Suprapubic skin (tissue), 4 donors: Measurements from ENCODE around the gene LRRC4C. TPM values are rescaled to one million over a fixed set of nuclear protein-coding genes. Genes with fewer than 3 reads are reported as not detected.
"Not testable (repeated sequence)": the region's sequence is repeated elsewhere in the genome, so short reads cannot be mapped to it uniquely, and the experiment has no call there.

ENCODE experiments used
- DNase-seq, 2 donors: peaks; one replicate each; pipeline ENCODE4 v3.0.0-alpha.2; 2019; ENCODE audit warnings: low spot score in 2 of 2
- H3K27ac ChIP-seq: fragments of 200-600 bp; sonication (generic); one replicate; pipeline ENCODE4 v1.5.1; 2019
- H3K27me3 ChIP-seq: fragments of 200-600 bp; sonication (generic); one replicate; pipeline ENCODE4 v1.5.1; 2019
- H3K36me3 ChIP-seq: fragments of 200-600 bp; sonication (generic); one replicate; pipeline ENCODE4 v1.5.1; 2019
- H3K4me1 ChIP-seq: fragments of 200-600 bp; sonication (generic); one replicate; pipeline ENCODE4 v1.5.1; 2019
- H3K4me3 ChIP-seq: fragments of 200-600 bp; sonication (generic); one replicate; pipeline ENCODE4 v1.5.1; 2019; ENCODE audit warnings: mild to moderate bottlenecking
- H3K9me3 ChIP-seq: fragments of 200-600 bp; sonication (generic); one replicate; pipeline ENCODE4 v1.5.1; 2019
- EP300 ChIP-seq: sonication (generic); formaldehyde crosslinking; IDR thresholded peaks from one replicate; pipeline ENCODE4 v1.6.1; 2017; ENCODE audit warnings: antibody characterized with exemption
- POLR2A ChIP-seq, 2 donors: fragments of 450-650 bp; IDR thresholded peaks; one replicate each; pipeline ENCODE4 v1.6.1; 2017; ENCODE audit warnings: antibody characterized with exemption in 2 of 2, mild to moderate bottlenecking in 2 of 2, moderate library complexity in 2 of 2
- POLR2AphosphoS5 ChIP-seq, 3 donors: sonication (generic); formaldehyde crosslinking; IDR thresholded peaks; one replicate each; pipeline ENCODE4 v1.6.1; 2017; ENCODE audit warnings: antibody characterized with exemption in 3 of 3
- WGBS: methylation state at CpG from one replicate; pipeline ENCODE4 v1.1.5; 2018; 5-methylcytosine and 5-hydroxymethylcytosine counted together
- total RNA-seq, 4 donors: library from RNA; depleted of rRNA; stranded (reverse); fragments of >200 nt; gene quantifications; one replicate each; pipeline ENCODE4 v1.1.0, GENCODE V29; 2016
- TF ChIP-seq, protein P1 (sequence below), 2 donors: fragments of 200-600 bp in 1 of 2; fragments of 450-650 bp in 1 of 2; sonication (generic) in 1 of 2; IDR thresholded peaks; one replicate each; pipeline ENCODE4 v1.5.1; 2016 to 2019; ENCODE audit warnings: antibody characterized with exemption in 2 of 2, mild to moderate bottlenecking in 1 of 2, moderate library complexity in 1 of 2

Gene LRRC4C
- total RNA-seq, 4 donors from 2014 or later = 0.19 to 1.1 (median 0.60) TPM; not detected in 1

DNA sequence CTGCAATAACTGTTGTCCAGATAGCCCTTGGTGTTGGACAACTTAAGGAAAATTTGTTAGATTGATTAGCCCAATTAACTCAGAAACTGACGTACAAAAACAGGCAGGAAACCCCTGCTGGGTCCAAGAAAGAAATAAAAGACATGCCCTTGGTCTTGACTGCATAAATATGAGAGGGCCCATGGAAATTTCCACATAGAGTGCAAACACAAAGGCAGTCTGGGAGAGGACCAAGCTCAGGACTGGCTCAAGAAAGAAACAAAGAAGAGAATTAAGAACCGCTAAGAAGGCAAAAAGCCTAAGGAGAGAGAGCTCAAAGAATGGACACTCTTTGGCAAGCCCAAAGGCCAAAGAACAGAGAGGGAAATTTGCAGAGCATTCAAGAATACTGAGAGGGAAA is 1243.9 kb downstream of the LRRC4C start:
- Histone ChIP-seq H3K27me3 (no peaks in the 10 kb centered on the region), H3K4me1 (no peaks in the 10 kb centered on the region), H3K27ac (no peak overlapping the region), H3K36me3 (no peaks in the 10 kb centered on the region), H3K9me3 (no peaks in the 10 kb centered on the region), H3K4me3 (no peak overlapping the region)
- no peak for DNase-seq
- TF ChIP-seq POLR2A (IDR thresholded peaks at IDR 0.05) (no peak), POLR2AphosphoS5 (IDR thresholded peaks at IDR 0.05) (no peak), EP300 (no peak)
- TF ChIP-seq, protein P1, sequence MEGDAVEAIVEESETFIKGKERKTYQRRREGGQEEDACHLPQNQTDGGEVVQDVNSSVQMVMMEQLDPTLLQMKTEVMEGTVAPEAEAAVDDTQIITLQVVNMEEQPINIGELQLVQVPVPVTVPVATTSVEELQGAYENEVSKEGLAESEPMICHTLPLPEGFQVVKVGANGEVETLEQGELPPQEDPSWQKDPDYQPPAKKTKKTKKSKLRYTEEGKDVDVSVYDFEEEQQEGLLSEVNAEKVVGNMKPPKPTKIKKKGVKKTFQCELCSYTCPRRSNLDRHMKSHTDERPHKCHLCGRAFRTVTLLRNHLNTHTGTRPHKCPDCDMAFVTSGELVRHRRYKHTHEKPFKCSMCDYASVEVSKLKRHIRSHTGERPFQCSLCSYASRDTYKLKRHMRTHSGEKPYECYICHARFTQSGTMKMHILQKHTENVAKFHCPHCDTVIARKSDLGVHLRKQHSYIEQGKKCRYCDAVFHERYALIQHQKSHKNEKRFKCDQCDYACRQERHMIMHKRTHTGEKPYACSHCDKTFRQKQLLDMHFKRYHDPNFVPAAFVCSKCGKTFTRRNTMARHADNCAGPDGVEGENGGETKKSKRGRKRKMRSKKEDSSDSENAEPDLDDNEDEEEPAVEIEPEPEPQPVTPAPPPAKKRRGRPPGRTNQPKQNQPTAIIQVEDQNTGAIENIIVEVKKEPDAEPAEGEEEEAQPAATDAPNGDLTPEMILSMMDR (IDR thresholded peaks at IDR 0.05) = no peak
- WGBS = 63% methylated on average over 2 of the region's 2 CpGs

GRCh38 chr11:40207416-40207815 is 1252.0 kb downstream of the LRRC4C start:
- H3K36me3 ChIP-seq = no peaks in the 10 kb centered on the region
- H3K9me3 ChIP-seq = no peaks in the 10 kb centered on the region
- no peaks in the 10 kb centered on the region for H3K4me1 ChIP-seq
- no peak for TF ChIP-seq POLR2A (IDR thresholded peaks at IDR 0.05)
- TF ChIP-seq, protein P1 (IDR thresholded peaks at IDR 0.05) = no peak
- no peak for TF ChIP-seq EP300
- TF ChIP-seq POLR2AphosphoS5 (IDR thresholded peaks at IDR 0.05) = no peak
- H3K4me3 ChIP-seq = no peak overlapping the region
- no peak overlapping the region for H3K27ac ChIP-seq
- no peak for DNase-seq
- no peaks in the 10 kb centered on the region for H3K27me3 ChIP-seq

- TF ChIP-seq, protein P1 (IDR thresholded peaks at IDR 0.05) = no peak
- TF ChIP-seq POLR2A (IDR thresholded peaks at IDR 0.05) (no peak), POLR2AphosphoS5 (IDR thresholded peaks at IDR 0.05) (no peak), EP300 (no peak)
- no peak for DNase-seq
- Histone ChIP-seq H3K9me3 (no peaks in the 10 kb centered on the region), H3K36me3 (no peaks in the 10 kb centered on the region), H3K4me3 (no peak overlapping the region), H3K27ac (no peak overlapping the region), H3K27me3 (no peaks in the 10 kb centered on the region), H3K4me1 (no peaks in the 10 kb centered on the region)
- WGBS = 76% methylated on average over 2 of the region's 2 CpGs
Observed at GRCh38 chr11:40204228-40204627, 1255.2 kb downstream of the LRRC4C start.

DNA sequence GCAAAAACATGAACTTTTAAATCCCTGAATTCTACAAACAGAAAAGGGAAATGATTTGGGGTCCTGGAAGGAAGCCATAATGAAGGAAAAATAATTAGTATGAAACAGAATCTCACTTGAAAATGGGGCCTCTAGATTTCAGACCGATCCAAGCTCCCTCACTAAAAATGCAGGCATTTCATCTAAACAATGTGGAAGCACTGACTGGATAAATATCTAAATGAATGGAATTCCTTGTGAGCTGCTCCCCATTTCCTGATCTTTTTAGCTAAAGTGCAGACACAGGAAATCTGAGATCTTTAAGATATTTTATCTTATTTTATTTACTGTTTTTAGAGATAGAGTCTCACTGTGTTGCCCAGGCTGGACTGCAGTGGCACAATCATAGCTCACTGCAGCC is 1255.8 kb downstream of the LRRC4C start:
- no peaks in the 10 kb centered on the region for H3K9me3 ChIP-seq
- no peaks in the 10 kb centered on the region for H3K36me3 ChIP-seq
- no peak overlapping the region for H3K27ac ChIP-seq
- H3K4me1 ChIP-seq = no peaks in the 10 kb centered on the region
- no peaks in the 10 kb centered on the region for H3K27me3 ChIP-seq
- TF ChIP-seq POLR2A (IDR thresholded peaks at IDR 0.05) = no peak
- no peak for TF ChIP-seq EP300
- TF ChIP-seq, protein P1 (IDR thresholded peaks at IDR 0.05) = no peak
- TF ChIP-seq POLR2AphosphoS5 (IDR thresholded peaks at IDR 0.05) = no peak
- WGBS = 31% methylated on average over 1 of the region's 1 CpG
- no peak overlapping the region for H3K4me3 ChIP-seq
- DNase-seq = no peak

DNA sequence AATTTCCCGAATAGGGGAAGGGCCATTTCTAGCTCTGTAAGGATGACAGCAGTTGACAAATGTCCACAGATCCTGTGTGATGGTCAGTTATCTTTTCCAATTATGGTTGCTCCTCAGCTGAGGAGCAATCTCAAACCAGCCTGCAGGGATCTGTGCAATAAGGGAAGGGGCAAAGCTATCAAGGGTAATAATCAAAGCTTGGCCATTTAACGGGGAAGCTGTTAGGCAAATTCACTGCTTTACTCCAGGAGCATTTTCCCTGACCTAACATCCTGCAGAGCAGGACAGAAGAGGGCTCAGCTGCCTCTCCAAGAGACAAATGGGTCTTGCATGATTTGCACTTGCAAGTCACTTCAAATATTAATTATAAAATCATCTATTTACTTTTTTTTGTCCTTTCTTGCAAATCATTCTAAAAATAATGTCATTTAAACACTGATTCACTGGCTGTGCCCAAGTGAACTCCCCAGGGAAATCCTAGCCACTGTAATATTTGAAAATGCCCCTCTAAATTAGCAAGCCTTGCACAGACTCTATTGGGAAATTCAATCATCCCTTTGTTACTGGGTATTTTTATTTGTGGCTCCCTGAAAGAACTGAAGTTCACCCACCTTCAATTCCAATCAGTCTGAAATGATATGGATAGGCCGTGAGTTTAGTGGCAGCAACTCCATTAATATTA is 1256.7 kb downstream of the LRRC4C start:
- no peak overlapping the region for H3K4me3 ChIP-seq
- WGBS = 53% methylated on average over 3 of the region's 3 CpGs
- H3K9me3 ChIP-seq = no peaks in the 10 kb centered on the region
- DNase-seq = no peak
- H3K27me3 ChIP-seq = no peaks in the 10 kb centered on the region
- no peaks in the 10 kb centered on the region for H3K4me1 ChIP-seq
- H3K36me3 ChIP-seq = no peaks in the 10 kb centered on the region
- TF ChIP-seq POLR2A (IDR thresholded peaks at IDR 0.05) (no peak), EP300 (no peak), POLR2AphosphoS5 (IDR thresholded peaks at IDR 0.05) (no peak)
- TF ChIP-seq, protein P1 (IDR thresholded peaks at IDR 0.05) = no peak
- no peak overlapping the region for H3K27ac ChIP-seq

DNA sequence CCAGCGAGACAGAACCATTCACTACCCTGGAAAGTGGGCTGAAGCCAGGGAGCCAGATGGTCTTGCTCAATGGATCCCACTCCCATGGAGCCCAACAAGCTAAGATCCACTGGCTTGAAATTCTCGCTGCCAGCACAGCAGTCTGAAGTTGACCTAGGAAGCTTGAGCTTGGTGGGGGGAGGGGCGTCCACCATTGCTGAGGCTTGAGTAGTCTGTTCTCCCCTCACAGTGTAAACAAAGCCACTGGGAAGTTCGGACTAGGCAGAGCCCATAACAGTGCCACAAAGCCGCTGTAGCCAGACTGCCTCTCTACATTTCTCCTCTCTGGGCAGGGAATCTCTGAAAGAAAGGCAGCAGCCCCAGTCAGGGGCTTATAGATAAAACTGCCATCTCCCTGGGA is 1266.9 kb downstream of the LRRC4C start:
- not testable (repeated sequence) for H3K4me3 ChIP-seq, H3K27ac ChIP-seq, H3K9me3 ChIP-seq, H3K36me3 ChIP-seq, DNase-seq, H3K27me3 ChIP-seq, H3K4me1 ChIP-seq
- 60% methylated on average over 1 of the region's 5 CpGs for WGBS
